WTC11 (cell line): ENCODE data around the gene UBE2J1. TPM values are rescaled to one million over a fixed set of nuclear protein-coding genes. Genes with fewer than 3 reads are reported as not detected.

ENCODE experiments used
- ATAC-seq: fragments of 200-7000 bp; cut with Tn5 transposase; 2 replicates; pipeline ENCODE4 v1.10.0; 2021; ENCODE audit warnings: mild to moderate bottlenecking, moderate library complexity
- CTCF ChIA-PET: fragments of 300-600 bp; sonication (Branson Sonifier 250); formaldehyde crosslinking; loops from one replicate; lab custom pipeline; 2021; ENCODE audit warnings: antibody characterized with exemption; lab: Charles Lee
- POLR2A ChIA-PET: fragments of 350-600 bp; sonication (Branson Sonifier 250); formaldehyde crosslinking; loops from one replicate; lab custom pipeline; 2021; ENCODE audit warnings: antibody characterized with exemption; lab: Charles Lee
- DNase-seq: peaks from one replicate; pipeline ENCODE4 v3.0.0; 2021; ENCODE audit warnings: low spot score
- H3K27ac Mint-ChIP-seq: 2 replicates; pipeline ENCODE4 v1.8.0; 2021; ENCODE audit warnings: mixed read lengths
- H3K27me3 Mint-ChIP-seq: 2 replicates; pipeline ENCODE4 v1.8.0; 2021; ENCODE audit warnings: low read depth, mild to moderate bottlenecking, moderate library complexity, mixed read lengths
- H3K36me3 Mint-ChIP-seq: 2 replicates; pipeline ENCODE4 v1.8.0; 2021; ENCODE audit warnings: mixed read lengths
- H3K4me1 Mint-ChIP-seq: 2 replicates; pipeline ENCODE4 v1.8.0; 2022; ENCODE audit warnings: mixed read lengths
- H3K4me3 Mint-ChIP-seq: 2 replicates; pipeline ENCODE4 v1.8.0; 2021; ENCODE audit warnings: mild to moderate bottlenecking, moderate library complexity, mixed read lengths
- H3K9me3 Mint-ChIP-seq: 2 replicates; pipeline ENCODE4 v1.8.0; 2021; ENCODE audit warnings: mixed read lengths
- NFATC4 ChIP-seq: fragments of 250-450 bp; sonication (Bioruptor Pico); IDR thresholded peaks from 2 replicates; pipeline ENCODE4 v1.9.0; 2021; ENCODE audit warnings: mild to moderate bottlenecking
- RORB ChIP-seq: fragments of 250-450 bp; sonication (Bioruptor Pico); IDR thresholded peaks from 2 replicates; pipeline ENCODE4 v1.9.0; 2021; ENCODE audit warnings: mild to moderate bottlenecking
- SOX15 ChIP-seq: fragments of 250-450 bp; sonication (Bioruptor Pico); IDR thresholded peaks from 2 replicates; pipeline ENCODE4 v1.9.0; 2021; ENCODE audit warnings: mild to moderate bottlenecking
- TEAD1 ChIP-seq: sonication (generic); formaldehyde crosslinking; IDR thresholded peaks from 2 replicates; pipeline ENCODE4 v1.8.0; 2022; ENCODE audit warnings: mild to moderate bottlenecking, missing genetic modification reagents
- TP53 ChIP-seq: sonication (generic); formaldehyde crosslinking; IDR thresholded peaks from 2 replicates; pipeline ENCODE4 v1.8.1; 2023; ENCODE audit warnings: mild to moderate bottlenecking, missing genetic modification reagents
- ZNF121 ChIP-seq: sonication (generic); formaldehyde crosslinking; IDR thresholded peaks from 2 replicates; pipeline ENCODE4 v1.8.0; 2023; ENCODE audit warnings: missing genetic modification reagents
- total RNA-seq: library from RNA; stranded (reverse); gene quantifications from 3 replicates; pipeline ENCODE4 v1.2.3, GENCODE V29; 2021
- TF ChIP-seq, protein P1 (sequence below): sonication (generic); formaldehyde crosslinking; IDR thresholded peaks from 2 replicates; pipeline ENCODE4 v1.8.1; 2022; ENCODE audit warnings: low read depth, mild to moderate bottlenecking, moderate library complexity, missing genetic modification reagents, borderline replicate concordance
- TF ChIP-seq, protein P2 (sequence below): fragments of 250-450 bp; sonication (Bioruptor Pico); IDR thresholded peaks from 2 replicates; pipeline ENCODE4 v2.1.2; 2022; ENCODE audit warnings: mild to moderate bottlenecking, moderate library complexity
- TF ChIP-seq, protein P3 (sequence below): fragments of 250-450 bp; sonication (Bioruptor Pico); IDR thresholded peaks from 2 replicates; pipeline ENCODE4 v1.8.0; 2021; ENCODE audit warnings: mild to moderate bottlenecking
- TF ChIP-seq, protein P4 (sequence below): sonication (generic); formaldehyde crosslinking; IDR thresholded peaks from 2 replicates; pipeline ENCODE4 v1.8.1; 2023; ENCODE audit warnings: mild to moderate bottlenecking, missing genetic modification reagents, moderate library complexity
- TF ChIP-seq, protein P5 (sequence below): sonication (generic); formaldehyde crosslinking; conservative IDR thresholded peaks from 2 replicates; pipeline ENCODE4 v1.8.1; 2022; ENCODE audit warnings: mild to moderate bottlenecking, missing genetic modification reagents
- TF ChIP-seq, protein P6 (sequence below): fragments of 250-450 bp; sonication (Bioruptor Pico); IDR thresholded peaks from 2 replicates; pipeline ENCODE4 v1.9.0; 2021; ENCODE audit warnings: mild to moderate bottlenecking
- TF ChIP-seq, protein P7 (sequence below): sonication (generic); formaldehyde crosslinking; IDR thresholded peaks from 2 replicates; pipeline ENCODE4 v1.8.0; 2022; ENCODE audit warnings: mild to moderate bottlenecking, missing genetic modification reagents
- TF ChIP-seq, protein P8 (sequence below): sonication (generic); formaldehyde crosslinking; IDR thresholded peaks from 2 replicates; pipeline ENCODE4 v1.8.0; 2022; ENCODE audit warnings: missing genetic modification reagents
- TF ChIP-seq, protein P9 (sequence below): sonication (generic); formaldehyde crosslinking; IDR thresholded peaks from 2 replicates; pipeline ENCODE4 v1.8.1; 2022; ENCODE audit warnings: missing genetic modification reagents, borderline replicate concordance
- TF ChIP-seq, protein P10 (sequence below): sonication (generic); formaldehyde crosslinking; IDR thresholded peaks from 2 replicates; pipeline ENCODE4 v1.8.1; 2022; ENCODE audit warnings: low read depth, missing genetic modification reagents, borderline replicate concordance

Gene UBE2J1
- total RNA-seq, 1 experiment from 2014 or later = 12.3 TPM

DNA sequence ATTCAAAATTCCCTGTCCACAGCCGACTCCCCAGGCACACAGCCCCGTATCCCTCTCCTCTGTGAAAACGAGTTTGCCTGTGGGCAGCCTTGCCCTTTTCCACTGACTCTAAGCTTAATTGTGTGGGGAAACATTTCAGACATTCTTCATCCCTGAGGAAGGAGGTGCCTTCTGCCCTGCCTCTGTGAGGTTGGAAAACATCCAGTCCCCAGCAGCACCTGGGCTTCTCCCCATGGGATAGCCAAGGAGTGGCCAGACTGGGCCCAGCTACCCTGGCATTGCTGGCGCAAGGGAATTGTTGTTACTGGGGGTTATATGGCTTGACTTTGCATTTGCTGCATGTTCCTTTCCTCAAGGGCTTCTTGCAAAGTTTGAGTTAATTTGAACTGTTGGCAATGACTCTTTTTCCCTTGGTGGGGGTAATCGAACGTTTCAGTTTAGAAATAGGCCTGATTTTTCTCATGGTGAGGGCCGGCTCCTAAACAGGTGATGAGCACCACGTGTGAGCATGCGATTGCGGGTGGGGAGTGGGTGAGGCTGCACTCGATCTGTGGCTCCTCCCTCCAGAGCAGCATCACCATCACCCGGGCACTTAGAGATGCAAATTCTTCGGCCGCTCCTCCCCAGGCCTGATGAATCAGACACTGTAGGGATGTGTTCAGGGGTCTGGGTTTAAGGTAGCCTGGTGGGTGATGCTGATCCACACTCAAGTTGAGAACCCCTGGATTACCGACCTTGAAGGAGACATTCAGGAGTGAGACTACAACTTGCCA is 67.4 kb downstream of the UBE2J1 start (continued):
- TF ChIP-seq TP53 (CRISPR knock-in tag) = no peak
- no peak for TF ChIP-seq NFATC4 (CRISPR knock-in tag)
- no peak for TF ChIP-seq RORB (CRISPR knock-in tag)
- TF ChIP-seq, protein P1, sequence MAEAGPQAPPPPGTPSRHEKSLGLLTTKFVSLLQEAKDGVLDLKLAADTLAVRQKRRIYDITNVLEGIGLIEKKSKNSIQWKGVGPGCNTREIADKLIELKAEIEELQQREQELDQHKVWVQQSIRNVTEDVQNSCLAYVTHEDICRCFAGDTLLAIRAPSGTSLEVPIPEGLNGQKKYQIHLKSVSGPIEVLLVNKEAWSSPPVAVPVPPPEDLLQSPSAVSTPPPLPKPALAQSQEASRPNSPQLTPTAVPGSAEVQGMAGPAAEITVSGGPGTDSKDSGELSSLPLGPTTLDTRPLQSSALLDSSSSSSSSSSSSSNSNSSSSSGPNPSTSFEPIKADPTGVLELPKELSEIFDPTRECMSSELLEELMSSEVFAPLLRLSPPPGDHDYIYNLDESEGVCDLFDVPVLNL (CRISPR knock-in tag) = no peak
- TF ChIP-seq, protein P2, sequence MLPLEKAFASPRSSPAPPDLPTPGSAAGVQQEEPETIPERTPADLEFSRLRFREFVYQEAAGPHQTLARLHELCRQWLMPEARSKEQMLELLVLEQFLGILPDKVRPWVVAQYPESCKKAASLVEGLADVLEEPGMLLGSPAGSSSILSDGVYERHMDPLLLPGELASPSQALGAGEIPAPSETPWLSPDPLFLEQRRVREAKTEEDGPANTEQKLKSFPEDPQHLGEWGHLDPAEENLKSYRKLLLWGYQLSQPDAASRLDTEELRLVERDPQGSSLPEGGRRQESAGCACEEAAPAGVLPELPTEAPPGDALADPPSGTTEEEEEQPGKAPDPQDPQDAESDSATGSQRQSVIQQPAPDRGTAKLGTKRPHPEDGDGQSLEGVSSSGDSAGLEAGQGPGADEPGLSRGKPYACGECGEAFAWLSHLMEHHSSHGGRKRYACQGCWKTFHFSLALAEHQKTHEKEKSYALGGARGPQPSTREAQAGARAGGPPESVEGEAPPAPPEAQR = no peak
- TF ChIP-seq, all 79 proteins: peak for 0

DNA sequence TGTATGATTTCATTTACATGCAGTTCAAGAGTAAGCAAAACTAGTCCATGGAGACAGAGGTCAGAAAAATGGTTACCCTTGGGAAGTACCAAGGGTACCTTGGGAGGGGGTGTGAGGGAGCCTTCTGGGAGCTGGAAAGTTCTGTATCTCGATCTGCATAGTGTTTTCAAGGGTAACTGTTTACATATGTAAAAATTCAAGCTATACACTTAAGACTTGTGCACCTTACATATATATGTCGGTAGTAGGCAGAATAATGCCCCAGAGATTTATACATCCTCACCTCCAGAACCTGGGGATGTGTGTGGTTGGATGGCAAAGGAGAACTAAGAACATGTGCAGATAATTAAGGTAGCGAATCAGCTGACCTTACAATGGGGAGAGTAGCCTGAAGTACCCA is 68.4 kb downstream of the UBE2J1 start:
- Mint-ChIP-seq H3K36me3 (no peaks in the 10 kb centered on the region), H3K27ac (no peak overlapping the region), H3K27me3 (no peaks in the 10 kb centered on the region; the same call in 1 of the 2 replicates), H3K4me3 (no peak overlapping the region), H3K4me1 (peaks cover 18% of the 10 kb centered on the region), H3K9me3 (no peaks in the 10 kb centered on the region)
- TF ChIP-seq, protein P3, sequence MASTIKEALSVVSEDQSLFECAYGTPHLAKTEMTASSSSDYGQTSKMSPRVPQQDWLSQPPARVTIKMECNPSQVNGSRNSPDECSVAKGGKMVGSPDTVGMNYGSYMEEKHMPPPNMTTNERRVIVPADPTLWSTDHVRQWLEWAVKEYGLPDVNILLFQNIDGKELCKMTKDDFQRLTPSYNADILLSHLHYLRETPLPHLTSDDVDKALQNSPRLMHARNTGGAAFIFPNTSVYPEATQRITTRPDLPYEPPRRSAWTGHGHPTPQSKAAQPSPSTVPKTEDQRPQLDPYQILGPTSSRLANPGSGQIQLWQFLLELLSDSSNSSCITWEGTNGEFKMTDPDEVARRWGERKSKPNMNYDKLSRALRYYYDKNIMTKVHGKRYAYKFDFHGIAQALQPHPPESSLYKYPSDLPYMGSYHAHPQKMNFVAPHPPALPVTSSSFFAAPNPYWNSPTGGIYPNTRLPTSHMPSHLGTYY (CRISPR knock-in tag) = no peak
- TF ChIP-seq, protein P4, sequence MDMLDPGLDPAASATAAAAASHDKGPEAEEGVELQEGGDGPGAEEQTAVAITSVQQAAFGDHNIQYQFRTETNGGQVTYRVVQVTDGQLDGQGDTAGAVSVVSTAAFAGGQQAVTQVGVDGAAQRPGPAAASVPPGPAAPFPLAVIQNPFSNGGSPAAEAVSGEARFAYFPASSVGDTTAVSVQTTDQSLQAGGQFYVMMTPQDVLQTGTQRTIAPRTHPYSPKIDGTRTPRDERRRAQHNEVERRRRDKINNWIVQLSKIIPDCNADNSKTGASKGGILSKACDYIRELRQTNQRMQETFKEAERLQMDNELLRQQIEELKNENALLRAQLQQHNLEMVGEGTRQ (CRISPR knock-in tag) = no peak
- TF ChIP-seq, protein P5, sequence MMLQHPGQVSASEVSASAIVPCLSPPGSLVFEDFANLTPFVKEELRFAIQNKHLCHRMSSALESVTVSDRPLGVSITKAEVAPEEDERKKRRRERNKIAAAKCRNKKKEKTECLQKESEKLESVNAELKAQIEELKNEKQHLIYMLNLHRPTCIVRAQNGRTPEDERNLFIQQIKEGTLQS (CRISPR knock-in tag) = no peak
- no peak for TF ChIP-seq TEAD1
- TF ChIP-seq, protein P6, sequence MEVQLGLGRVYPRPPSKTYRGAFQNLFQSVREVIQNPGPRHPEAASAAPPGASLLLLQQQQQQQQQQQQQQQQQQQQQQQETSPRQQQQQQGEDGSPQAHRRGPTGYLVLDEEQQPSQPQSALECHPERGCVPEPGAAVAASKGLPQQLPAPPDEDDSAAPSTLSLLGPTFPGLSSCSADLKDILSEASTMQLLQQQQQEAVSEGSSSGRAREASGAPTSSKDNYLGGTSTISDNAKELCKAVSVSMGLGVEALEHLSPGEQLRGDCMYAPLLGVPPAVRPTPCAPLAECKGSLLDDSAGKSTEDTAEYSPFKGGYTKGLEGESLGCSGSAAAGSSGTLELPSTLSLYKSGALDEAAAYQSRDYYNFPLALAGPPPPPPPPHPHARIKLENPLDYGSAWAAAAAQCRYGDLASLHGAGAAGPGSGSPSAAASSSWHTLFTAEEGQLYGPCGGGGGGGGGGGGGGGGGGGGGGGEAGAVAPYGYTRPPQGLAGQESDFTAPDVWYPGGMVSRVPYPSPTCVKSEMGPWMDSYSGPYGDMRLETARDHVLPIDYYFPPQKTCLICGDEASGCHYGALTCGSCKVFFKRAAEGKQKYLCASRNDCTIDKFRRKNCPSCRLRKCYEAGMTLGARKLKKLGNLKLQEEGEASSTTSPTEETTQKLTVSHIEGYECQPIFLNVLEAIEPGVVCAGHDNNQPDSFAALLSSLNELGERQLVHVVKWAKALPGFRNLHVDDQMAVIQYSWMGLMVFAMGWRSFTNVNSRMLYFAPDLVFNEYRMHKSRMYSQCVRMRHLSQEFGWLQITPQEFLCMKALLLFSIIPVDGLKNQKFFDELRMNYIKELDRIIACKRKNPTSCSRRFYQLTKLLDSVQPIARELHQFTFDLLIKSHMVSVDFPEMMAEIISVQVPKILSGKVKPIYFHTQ (CRISPR knock-in tag) = no peak
- no peak for TF ChIP-seq ZNF121 (CRISPR knock-in tag)
- TF ChIP-seq, protein P7, sequence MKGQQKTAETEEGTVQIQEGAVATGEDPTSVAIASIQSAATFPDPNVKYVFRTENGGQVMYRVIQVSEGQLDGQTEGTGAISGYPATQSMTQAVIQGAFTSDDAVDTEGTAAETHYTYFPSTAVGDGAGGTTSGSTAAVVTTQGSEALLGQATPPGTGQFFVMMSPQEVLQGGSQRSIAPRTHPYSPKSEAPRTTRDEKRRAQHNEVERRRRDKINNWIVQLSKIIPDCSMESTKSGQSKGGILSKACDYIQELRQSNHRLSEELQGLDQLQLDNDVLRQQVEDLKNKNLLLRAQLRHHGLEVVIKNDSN (CRISPR knock-in tag) = no peak
- TF ChIP-seq, protein P8, sequence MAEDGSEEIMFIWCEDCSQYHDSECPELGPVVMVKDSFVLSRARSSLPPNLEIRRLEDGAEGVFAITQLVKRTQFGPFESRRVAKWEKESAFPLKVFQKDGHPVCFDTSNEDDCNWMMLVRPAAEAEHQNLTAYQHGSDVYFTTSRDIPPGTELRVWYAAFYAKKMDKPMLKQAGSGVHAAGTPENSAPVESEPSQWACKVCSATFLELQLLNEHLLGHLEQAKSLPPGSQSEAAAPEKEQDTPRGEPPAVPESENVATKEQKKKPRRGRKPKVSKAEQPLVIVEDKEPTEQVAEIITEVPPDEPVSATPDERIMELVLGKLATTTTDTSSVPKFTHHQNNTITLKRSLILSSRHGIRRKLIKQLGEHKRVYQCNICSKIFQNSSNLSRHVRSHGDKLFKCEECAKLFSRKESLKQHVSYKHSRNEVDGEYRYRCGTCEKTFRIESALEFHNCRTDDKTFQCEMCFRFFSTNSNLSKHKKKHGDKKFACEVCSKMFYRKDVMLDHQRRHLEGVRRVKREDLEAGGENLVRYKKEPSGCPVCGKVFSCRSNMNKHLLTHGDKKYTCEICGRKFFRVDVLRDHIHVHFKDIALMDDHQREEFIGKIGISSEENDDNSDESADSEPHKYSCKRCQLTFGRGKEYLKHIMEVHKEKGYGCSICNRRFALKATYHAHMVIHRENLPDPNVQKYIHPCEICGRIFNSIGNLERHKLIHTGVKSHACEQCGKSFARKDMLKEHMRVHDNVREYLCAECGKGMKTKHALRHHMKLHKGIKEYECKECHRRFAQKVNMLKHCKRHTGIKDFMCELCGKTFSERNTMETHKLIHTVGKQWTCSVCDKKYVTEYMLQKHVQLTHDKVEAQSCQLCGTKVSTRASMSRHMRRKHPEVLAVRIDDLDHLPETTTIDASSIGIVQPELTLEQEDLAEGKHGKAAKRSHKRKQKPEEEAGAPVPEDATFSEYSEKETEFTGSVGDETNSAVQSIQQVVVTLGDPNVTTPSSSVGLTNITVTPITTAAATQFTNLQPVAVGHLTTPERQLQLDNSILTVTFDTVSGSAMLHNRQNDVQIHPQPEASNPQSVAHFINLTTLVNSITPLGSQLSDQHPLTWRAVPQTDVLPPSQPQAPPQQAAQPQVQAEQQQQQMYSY (CRISPR knock-in tag) = no peak
- TF ChIP-seq SOX15 = no peak
- TF ChIP-seq, protein P9, sequence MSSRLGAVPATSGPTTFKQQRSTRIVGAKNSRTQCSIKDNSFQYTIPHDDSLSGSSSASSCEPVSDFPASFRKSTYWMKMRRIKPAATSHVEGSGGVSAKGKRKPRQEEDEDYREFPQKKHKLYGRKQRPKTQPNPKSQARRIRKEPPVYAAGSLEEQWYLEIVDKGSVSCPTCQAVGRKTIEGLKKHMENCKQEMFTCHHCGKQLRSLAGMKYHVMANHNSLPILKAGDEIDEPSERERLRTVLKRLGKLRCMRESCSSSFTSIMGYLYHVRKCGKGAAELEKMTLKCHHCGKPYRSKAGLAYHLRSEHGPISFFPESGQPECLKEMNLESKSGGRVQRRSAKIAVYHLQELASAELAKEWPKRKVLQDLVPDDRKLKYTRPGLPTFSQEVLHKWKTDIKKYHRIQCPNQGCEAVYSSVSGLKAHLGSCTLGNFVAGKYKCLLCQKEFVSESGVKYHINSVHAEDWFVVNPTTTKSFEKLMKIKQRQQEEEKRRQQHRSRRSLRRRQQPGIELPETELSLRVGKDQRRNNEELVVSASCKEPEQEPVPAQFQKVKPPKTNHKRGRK (CRISPR knock-in tag) = no peak
- TF ChIP-seq TP53 (CRISPR knock-in tag) = no peak
- TF ChIP-seq NFATC4 (CRISPR knock-in tag) = no peak
- TF ChIP-seq, protein P10, sequence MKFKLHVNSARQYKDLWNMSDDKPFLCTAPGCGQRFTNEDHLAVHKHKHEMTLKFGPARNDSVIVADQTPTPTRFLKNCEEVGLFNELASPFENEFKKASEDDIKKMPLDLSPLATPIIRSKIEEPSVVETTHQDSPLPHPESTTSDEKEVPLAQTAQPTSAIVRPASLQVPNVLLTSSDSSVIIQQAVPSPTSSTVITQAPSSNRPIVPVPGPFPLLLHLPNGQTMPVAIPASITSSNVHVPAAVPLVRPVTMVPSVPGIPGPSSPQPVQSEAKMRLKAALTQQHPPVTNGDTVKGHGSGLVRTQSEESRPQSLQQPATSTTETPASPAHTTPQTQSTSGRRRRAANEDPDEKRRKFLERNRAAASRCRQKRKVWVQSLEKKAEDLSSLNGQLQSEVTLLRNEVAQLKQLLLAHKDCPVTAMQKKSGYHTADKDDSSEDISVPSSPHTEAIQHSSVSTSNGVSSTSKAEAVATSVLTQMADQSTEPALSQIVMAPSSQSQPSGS (CRISPR knock-in tag) = no peak
- ChIA-PET CTCF (interaction anchor here (3.4 kb wide), 1 partner anchor 28 kb away, joined by 16 read pairs; no protein-coding TSS in a partner anchor), POLR2A (interaction anchor here (0.5 kb wide), 1 partner anchor 20 kb away, joined by 4 read pairs; no protein-coding TSS in a partner anchor)
- DNase-seq = no peak
- no peak for ATAC-seq
